Measurements from ENCODE around the gene SLC25A43. TPM values are rescaled to one million over a fixed set of nuclear protein-coding genes. Genes with fewer than 3 reads are reported as not detected.

The SLC25A43 gene
- total RNA-seq, 1 donor from 2014 or later: 13.5 TPM

GRCh38 chrX:119389871-119390501 is 9.2 kb upstream of the SLC25A43 start:
- Histone ChIP-seq H3K4me3 (no peak overlapping the region), H3K36me3 (no peaks in the 10 kb centered on the region), H3K27me3 (no peaks in the 10 kb centered on the region), H3K9me3 (no peaks in the 10 kb centered on the region), H3K4me1 (no peaks in the 10 kb centered on the region), H3K27ac (no peak overlapping the region)
- DNase-seq: no peak
- TF ChIP-seq, protein P1, sequence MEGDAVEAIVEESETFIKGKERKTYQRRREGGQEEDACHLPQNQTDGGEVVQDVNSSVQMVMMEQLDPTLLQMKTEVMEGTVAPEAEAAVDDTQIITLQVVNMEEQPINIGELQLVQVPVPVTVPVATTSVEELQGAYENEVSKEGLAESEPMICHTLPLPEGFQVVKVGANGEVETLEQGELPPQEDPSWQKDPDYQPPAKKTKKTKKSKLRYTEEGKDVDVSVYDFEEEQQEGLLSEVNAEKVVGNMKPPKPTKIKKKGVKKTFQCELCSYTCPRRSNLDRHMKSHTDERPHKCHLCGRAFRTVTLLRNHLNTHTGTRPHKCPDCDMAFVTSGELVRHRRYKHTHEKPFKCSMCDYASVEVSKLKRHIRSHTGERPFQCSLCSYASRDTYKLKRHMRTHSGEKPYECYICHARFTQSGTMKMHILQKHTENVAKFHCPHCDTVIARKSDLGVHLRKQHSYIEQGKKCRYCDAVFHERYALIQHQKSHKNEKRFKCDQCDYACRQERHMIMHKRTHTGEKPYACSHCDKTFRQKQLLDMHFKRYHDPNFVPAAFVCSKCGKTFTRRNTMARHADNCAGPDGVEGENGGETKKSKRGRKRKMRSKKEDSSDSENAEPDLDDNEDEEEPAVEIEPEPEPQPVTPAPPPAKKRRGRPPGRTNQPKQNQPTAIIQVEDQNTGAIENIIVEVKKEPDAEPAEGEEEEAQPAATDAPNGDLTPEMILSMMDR (IDR thresholded peaks at IDR 0.05): no peak
- intact Hi-C loops (cut with DNase I): no loop called here
- ATAC-seq: no peak

DNA sequence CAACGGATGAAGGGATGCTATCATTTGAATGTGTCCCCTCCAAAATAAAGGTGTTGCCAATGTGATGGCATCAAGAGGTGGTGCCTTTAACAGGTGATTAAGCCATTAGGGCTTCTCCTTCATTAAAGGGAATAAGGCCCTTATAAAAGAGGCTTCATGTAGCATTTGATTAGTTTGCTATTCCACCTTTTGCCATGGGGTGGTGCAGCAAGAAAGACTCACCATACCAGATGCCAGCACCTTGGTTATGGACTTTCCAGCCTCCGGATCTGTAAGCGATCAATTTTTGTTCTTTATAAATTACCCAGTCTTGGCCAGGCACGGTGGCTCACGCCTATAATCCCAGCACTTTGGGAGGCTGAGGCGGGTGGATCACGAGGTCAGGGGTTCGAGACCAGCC is 7.9 kb upstream of the SLC25A43 start:
- DNase-seq: no peak
- intact Hi-C loops (cut with DNase I): no loop called here
- no peaks in the 10 kb centered on the region for H3K4me1 ChIP-seq
- no peak overlapping the region for H3K4me3 ChIP-seq
- no peaks in the 10 kb centered on the region for H3K36me3 ChIP-seq
- H3K27me3 ChIP-seq: no peaks in the 10 kb centered on the region
- H3K9me3 ChIP-seq: no peaks in the 10 kb centered on the region
- TF ChIP-seq, protein P1 (IDR thresholded peaks at IDR 0.05): peak; percentile 22
- H3K27ac ChIP-seq: no peak overlapping the region
- ATAC-seq: peak; percentile 64

- Histone ChIP-seq H3K4me3 (no peak overlapping the region), H3K27ac (no peak overlapping the region), H3K9me3 (no peaks in the 10 kb centered on the region), H3K4me1 (no peaks in the 10 kb centered on the region), H3K36me3 (no peaks in the 10 kb centered on the region), H3K27me3 (no peaks in the 10 kb centered on the region)
- ATAC-seq: no peak
- intact Hi-C loops (cut with DNase I): no loop called here
- no peak for DNase-seq
- TF ChIP-seq, protein P1 (IDR thresholded peaks at IDR 0.05): no peak
These were observed 6.0 kb upstream of the SLC25A43 start for GRCh38 chrX:119393144-119393543.

DNA sequence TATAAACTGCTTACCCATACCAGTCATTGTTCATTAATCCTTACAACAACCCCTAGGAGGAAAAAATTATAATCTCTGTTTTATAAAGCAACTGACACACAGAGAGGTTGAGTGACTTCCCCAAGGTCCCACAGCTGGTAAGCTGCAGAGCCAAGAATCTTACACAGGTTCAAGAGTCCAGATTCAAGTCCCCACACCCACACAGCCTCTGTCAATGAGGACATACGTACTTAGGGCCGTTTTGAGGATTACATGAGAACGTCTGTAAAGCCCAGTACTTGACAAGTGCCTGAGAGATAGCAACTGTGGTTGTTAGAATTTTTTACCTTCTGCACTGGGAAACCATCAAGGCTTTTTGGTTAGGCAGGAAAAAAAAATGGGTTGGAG is 556 bp upstream of the SLC25A43 start:
- Histone ChIP-seq H3K27me3 (no peaks in the 10 kb centered on the region), H3K4me1 (peaks cover 3% of the 10 kb centered on the region), H3K27ac (peak overlapping the region; percentile 75), H3K9me3 (no peaks in the 10 kb centered on the region), H3K36me3 (no peaks in the 10 kb centered on the region), H3K4me3 (peak overlapping the region; percentile 60)
- DNase-seq (no peak), ATAC-seq (peak; percentile 48)
- intact Hi-C loops (cut with DNase I): no loop called here
- TF ChIP-seq, protein P1 (IDR thresholded peaks at IDR 0.05): no peak

GRCh38 chrX:119399772-119400101 is 601 bp downstream of the SLC25A43 start:
- Histone ChIP-seq H3K4me1 (peaks cover 3% of the 10 kb centered on the region), H3K27me3 (no peaks in the 10 kb centered on the region), H3K27ac (peak overlapping the region; percentile 75), H3K36me3 (no peaks in the 10 kb centered on the region), H3K9me3 (no peaks in the 10 kb centered on the region), H3K4me3 (peak overlapping the region; percentile 60)
- DNase-seq (no peak), ATAC-seq (no peak)
- intact Hi-C loops (cut with DNase I): no loop called here
- TF ChIP-seq, protein P1 (IDR thresholded peaks at IDR 0.05): no peak

GRCh38 chrX:119401569-119401968 is 2.4 kb downstream of the SLC25A43 start:
- no peak overlapping the region for H3K4me3 ChIP-seq
- ATAC-seq: no peak
- H3K9me3 ChIP-seq: no peaks in the 10 kb centered on the region
- H3K27ac ChIP-seq: no peak overlapping the region
- TF ChIP-seq, protein P1 (IDR thresholded peaks at IDR 0.05): no peak
- no peaks in the 10 kb centered on the region for H3K27me3 ChIP-seq
- no peak for DNase-seq
- intact Hi-C loops (cut with DNase I): no loop called here
- H3K36me3 ChIP-seq: no peaks in the 10 kb centered on the region
- peaks cover 3% of the 10 kb centered on the region for H3K4me1 ChIP-seq
